Caco-2 (cell line): ENCODE data around the gene SNRPA1. TPM values are rescaled to one million over a fixed set of nuclear protein-coding genes. Genes with fewer than 3 reads are reported as not detected.

ENCODE experiments used
- BruUV-seq: library from RNA; stranded (reverse); fragments of 400-500 nt; replicated peaks from 2 replicates; lab custom pipeline; 2021; lab: Mats Ljungman, UMichigan
- CTCF ChIA-PET: fragments of 300-600 bp; sonication (Branson Sonifier 250); formaldehyde crosslinking; loops from one replicate; lab custom pipeline; 2022; ENCODE audit warnings: antibody characterized with exemption; lab: Charles Lee
- POLR2A ChIA-PET: fragments of 300-600 bp; sonication (Branson Sonifier 250); formaldehyde crosslinking; loops from one replicate; lab custom pipeline; 2022; ENCODE audit warnings: antibody characterized with exemption; lab: Charles Lee
- DNase-seq, 2 experiments: peaks; one replicate each; pipeline versions ENCODE4 v3.0.0 to v3.0.0-alpha.2; 2020 to 2022
- H3K27me3 ChIP-seq: replicated peaks from 2 replicates; pipeline ENCODE4 v1.6.0; 2011; ENCODE audit warnings: low read length; ENCODE audit not compliant: control insufficient read depth, insufficient read depth
- H3K36me3 ChIP-seq: 2 replicates; pipeline ENCODE4 v1.5.1; 2011; ENCODE audit warnings: low read length; ENCODE audit not compliant: control insufficient read depth, insufficient read depth
- H3K4me1 ChIP-seq: fragments of 250-450 bp; sonication (Bioruptor Pico); 2 replicates; pipeline ENCODE4 v1.5.1; 2020; ENCODE audit warnings: mild to moderate bottlenecking
- H3K4me3 ChIP-seq: 2 replicates; pipeline ENCODE4 v1.5.1; 2011; ENCODE audit warnings: low read depth, mild to moderate bottlenecking, control low read depth, low read length
- H3K9me3 ChIP-seq: fragments of 250-450 bp; sonication (Bioruptor Pico); 2 replicates; pipeline ENCODE4 v1.5.1; 2020; ENCODE audit warnings: mild to moderate bottlenecking, moderate library complexity
- H3K27ac Mint-ChIP-seq: one replicate; pipeline ENCODE4 v1.8.0; 2022; ENCODE audit warnings: mixed read lengths; ENCODE audit not compliant: unreplicated experiment
- H3K27me3 Mint-ChIP-seq: one replicate; pipeline ENCODE4 v1.8.0; 2022; ENCODE audit warnings: mixed read lengths; ENCODE audit not compliant: insufficient read depth, unreplicated experiment
- H3K36me3 Mint-ChIP-seq: one replicate; pipeline ENCODE4 v1.8.0; 2022; ENCODE audit warnings: mild to moderate bottlenecking, mixed read lengths; ENCODE audit not compliant: insufficient read depth, unreplicated experiment
- H3K4me1 Mint-ChIP-seq: one replicate; pipeline ENCODE4 v1.8.0; 2022; ENCODE audit warnings: low read depth, mixed read lengths; ENCODE audit not compliant: unreplicated experiment
- H3K4me3 Mint-ChIP-seq: one replicate; pipeline ENCODE4 v1.8.0; 2022; ENCODE audit warnings: mild to moderate bottlenecking, moderate library complexity, mixed read lengths; ENCODE audit not compliant: unreplicated experiment
- H3K9me3 Mint-ChIP-seq: one replicate; pipeline ENCODE4 v1.8.0; 2022; ENCODE audit warnings: mixed read lengths; ENCODE audit not compliant: unreplicated experiment
- CTCF ChIP-seq, 2 experiments: fragments of 200-600 bp in 1 of 2; IDR thresholded peaks; 1 replicate in 1 of 2; 2 replicates in 1 of 2; pipeline versions ENCODE4 v1.5.1 to v1.8.0; 2011 to 2022; ENCODE audit warnings: antibody characterized with exemption in 1 of 2, control low read depth in 1 of 2, inconsistent platforms in 1 of 2, low read depth in 1 of 2, low read length in 1 of 2, mild to moderate bottlenecking in 1 of 2, moderate library complexity in 1 of 2; ENCODE audit not compliant: insufficient read depth in 1 of 2, severe bottlenecking in 1 of 2, unreplicated experiment in 1 of 2
- intact Hi-C: fragments of 100-400 bp; cut with micrococcal nuclease; formaldehyde crosslinking; loops from one replicate; pipeline ENCODE4 v1.10.0; 2022; ENCODE audit not compliant: unreplicated experiment
- total RNA-seq: library from RNA; stranded (reverse); gene quantifications from 2 replicates; pipeline ENCODE4 v1.2.3, GENCODE V29; 2022

The SNRPA1 gene
- total RNA-seq, 1 experiment from 2014 or later, result 123 TPM

GRCh38 chr15:101317336-101317872 is 22.4 kb upstream of the SNRPA1 start:
- Histone ChIP-seq H3K4me1 (no peaks in the 10 kb centered on the region), H3K36me3 (no peaks in the 10 kb centered on the region), H3K9me3 (no peaks in the 10 kb centered on the region), H3K27me3 (no peaks in the 10 kb centered on the region), H3K4me3 (no peak overlapping the region)
- TF ChIP-seq CTCF (IDR thresholded peaks at IDR 0.05; ENCODE audit: insufficient read depth in 1 of 2, low read depth in 1 of 2, low read length in 1 of 2, severe bottlenecking in 1 of 2, unreplicated experiment in 1 of 2), result no peak
- CTCF ChIA-PET, result no interaction called here
- DNase-seq, result no peak
- Mint-ChIP-seq H3K36me3 (peaks cover 17% of the 10 kb centered on the region), H3K4me3 (no peak overlapping the region), H3K9me3 (no peaks in the 10 kb centered on the region), H3K4me1 (no peaks in the 10 kb centered on the region), H3K27ac (no peak overlapping the region), H3K27me3 (no peaks in the 10 kb centered on the region)
- no TSS peak for BruUV-seq
- POLR2A ChIA-PET, result no interaction called here
- intact Hi-C loops, result no loop called here

DNA sequence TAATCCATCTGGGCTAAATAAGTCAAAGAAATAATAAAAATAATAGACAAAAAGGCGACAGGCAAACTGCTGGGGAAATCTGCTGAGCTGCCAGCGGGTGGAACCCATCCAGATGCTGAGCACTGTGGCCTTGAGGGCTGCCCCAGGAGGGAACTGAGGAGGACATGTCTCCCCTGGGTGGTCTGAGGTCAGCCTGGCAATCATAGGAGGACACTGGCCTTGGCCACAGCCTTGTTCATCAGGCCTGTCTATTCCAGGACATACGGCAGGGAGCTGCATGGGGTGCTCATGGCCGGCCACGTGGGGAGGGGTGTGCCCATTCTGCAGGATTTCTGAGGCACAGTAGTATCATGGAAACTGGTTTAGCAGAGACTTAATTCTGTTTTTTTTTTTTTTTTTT is 21.5 kb upstream of the SNRPA1 start:
- Mint-ChIP-seq H3K4me1 (no peaks in the 10 kb centered on the region), H3K27me3 (no peaks in the 10 kb centered on the region), H3K36me3 (peaks cover 17% of the 10 kb centered on the region), H3K27ac (no peak overlapping the region), H3K9me3 (no peaks in the 10 kb centered on the region), H3K4me3 (no peak overlapping the region)
- no peak for DNase-seq
- POLR2A ChIA-PET, result no interaction called here
- Histone ChIP-seq H3K4me3 (no peak overlapping the region), H3K4me1 (no peaks in the 10 kb centered on the region), H3K36me3 (no peaks in the 10 kb centered on the region), H3K9me3 (no peaks in the 10 kb centered on the region), H3K27me3 (no peaks in the 10 kb centered on the region)
- CTCF ChIA-PET, result no interaction called here
- TF ChIP-seq CTCF (IDR thresholded peaks at IDR 0.05; ENCODE audit: insufficient read depth in 1 of 2, low read depth in 1 of 2, low read length in 1 of 2, severe bottlenecking in 1 of 2, unreplicated experiment in 1 of 2), result no peak
- intact Hi-C loops, result no loop called here
- BruUV-seq, result no TSS peak

DNA sequence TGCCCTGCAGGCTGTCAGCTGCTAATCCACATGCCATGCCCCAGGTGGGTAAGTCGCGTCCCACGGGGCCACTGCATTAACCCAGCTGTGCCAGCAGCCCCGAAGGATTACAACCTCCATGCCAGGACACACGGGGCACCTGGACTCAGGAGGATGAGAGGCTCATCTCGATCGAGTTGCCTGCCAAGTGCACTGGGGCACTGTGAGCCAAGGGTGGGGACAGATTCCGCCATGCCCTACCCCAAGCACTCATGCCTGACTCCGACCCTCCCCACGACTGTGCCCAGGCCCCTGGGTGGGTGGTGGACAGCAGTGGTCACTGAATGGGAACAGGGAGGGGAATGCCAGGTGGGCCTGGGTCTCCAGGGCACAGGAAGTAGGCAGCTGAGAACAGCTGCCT is 20.7 kb upstream of the SNRPA1 start:
- no TSS peak for BruUV-seq
- no peak for TF ChIP-seq CTCF (IDR thresholded peaks at IDR 0.05; ENCODE audit: insufficient read depth in 1 of 2, low read depth in 1 of 2, low read length in 1 of 2, severe bottlenecking in 1 of 2, unreplicated experiment in 1 of 2)
- Histone ChIP-seq H3K27me3 (no peaks in the 10 kb centered on the region), H3K4me1 (no peaks in the 10 kb centered on the region), H3K36me3 (no peaks in the 10 kb centered on the region), H3K4me3 (no peak overlapping the region), H3K9me3 (no peaks in the 10 kb centered on the region)
- CTCF ChIA-PET, result no interaction called here
- intact Hi-C loops, result no loop called here
- Mint-ChIP-seq H3K27ac (no peak overlapping the region), H3K4me3 (no peak overlapping the region), H3K36me3 (peaks cover 25% of the 10 kb centered on the region), H3K27me3 (no peaks in the 10 kb centered on the region), H3K4me1 (no peaks in the 10 kb centered on the region), H3K9me3 (no peaks in the 10 kb centered on the region)
- no peak for DNase-seq
- POLR2A ChIA-PET, result no interaction called here
